Measurements from ENCODE around the gene ATP6V0D1.

Gene ATP6V0D1

DNA sequence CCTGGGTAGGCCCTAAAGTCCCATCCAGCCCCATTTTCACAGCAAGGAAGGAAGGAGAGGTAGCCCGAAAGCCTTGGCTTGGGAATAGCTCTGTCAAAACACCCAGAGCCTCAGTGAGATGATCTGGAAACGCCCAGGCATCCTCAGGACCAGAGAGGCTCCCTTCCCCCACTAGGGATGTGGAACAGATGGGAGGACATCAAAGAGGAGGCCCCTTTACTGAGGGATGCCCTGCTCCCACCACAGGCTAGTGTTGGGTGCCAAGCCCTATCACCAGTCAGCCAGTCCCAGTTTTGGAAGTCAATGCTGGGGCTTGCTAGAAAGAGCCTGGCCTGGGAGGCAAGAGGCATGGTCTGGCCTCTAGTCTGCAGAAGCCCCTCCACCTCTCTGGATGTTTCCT is 92.4 kb downstream of the ATP6V0D1 start:
- no peak for DNase-seq

DNA sequence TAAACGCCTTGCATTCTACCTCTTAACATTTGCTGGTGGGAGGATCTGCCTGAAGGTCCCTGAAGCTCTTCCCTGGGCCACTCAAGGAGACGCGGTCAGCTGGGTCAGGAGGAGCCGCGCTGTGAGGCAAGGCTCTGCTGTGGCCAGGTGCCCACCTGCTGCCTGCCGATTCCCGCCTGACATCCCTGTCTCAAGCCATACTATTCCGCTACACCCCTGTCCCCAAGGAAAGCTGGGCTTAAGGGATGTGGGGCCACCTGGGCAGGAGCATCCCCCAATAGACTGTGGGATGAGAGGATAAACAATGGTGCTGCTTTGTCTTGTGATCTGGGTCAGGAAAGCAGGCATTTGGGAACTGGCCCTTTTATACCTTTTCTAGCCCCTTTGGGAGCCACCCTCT is 92.8 kb downstream of the ATP6V0D1 start:
- DNase-seq = no peak
